HepG2 (cell line): ENCODE data around the gene CPNE5. TPM values are rescaled to one million over a fixed set of nuclear protein-coding genes. Genes with fewer than 3 reads are reported as not detected.

ENCODE experiments used
- PTBP1 ChIP-seq: fragments of 200-400 bp; formaldehyde crosslinking; IDR thresholded peaks from 2 replicates; pipeline ENCODE4 v1.6.1; 2018; ENCODE audit warnings: low read length, low read depth; ENCODE audit not compliant: poor library complexity, severe bottlenecking
- SCMH1 ChIP-seq: sonication (generic); formaldehyde crosslinking; IDR thresholded peaks from 2 replicates; pipeline ENCODE4 v1.9.0; 2021; ENCODE audit warnings: missing genetic modification reagents, mild to moderate bottlenecking, borderline replicate concordance
- SMARCC2 ChIP-seq: fragments of 450-650 bp; IDR thresholded peaks from 2 replicates; pipeline ENCODE4 v1.6.1; 2017; ENCODE audit warnings: antibody characterized with exemption, mild to moderate bottlenecking
- ZNF619 ChIP-seq: sonication (generic); formaldehyde crosslinking; IDR thresholded peaks from 2 replicates; pipeline ENCODE4 v1.4.0; 2020; ENCODE audit warnings: mild to moderate bottlenecking, missing genetic modification reagents
- polyA plus RNA-seq, 8 experiments: library from polyadenylated mRNA; depleted of rRNA in 3 of 8; stranded (reverse) in 7 of 8; unstranded in 1 of 8; fragments of >200 nt; fragmentation: Illumina TruSeq in 4 of 8; extraction: Trizol in 4 of 8; gene quantifications; 2 replicates each; pipeline versions ENCODE4 v1.2.1 to v1.2.3, GENCODE V29; 2011 to 2016; ENCODE audit warnings: low read depth in 4 of 8, missing spikeins in 1 of 8, mixed read lengths in 1 of 8; ENCODE audit not compliant: insufficient read depth in 1 of 8
- total RNA-seq, 5 experiments: library from RNA; depleted of rRNA; stranded (reverse); fragments of >200 nt; fragmentation: Illumina TruSeq; extraction: Trizol; gene quantifications; 2 replicates each; pipeline ENCODE4 v1.2.3, GENCODE V29; 2016; ENCODE audit warnings: low read depth in 1 of 5
- TF ChIP-seq, protein P1 (sequence below): sonication (generic); formaldehyde crosslinking; IDR thresholded peaks from 2 replicates; pipeline ENCODE4 v1.9.0; 2021; ENCODE audit warnings: mild to moderate bottlenecking, missing genetic modification reagents

Gene CPNE5
- total and polyA plus RNA-seq, 2 of the 13 experiments (the other 11 are each of a cell fraction or from before 2014, with no cell fraction given) = 0.16 TPM; not detected in 1

DNA sequence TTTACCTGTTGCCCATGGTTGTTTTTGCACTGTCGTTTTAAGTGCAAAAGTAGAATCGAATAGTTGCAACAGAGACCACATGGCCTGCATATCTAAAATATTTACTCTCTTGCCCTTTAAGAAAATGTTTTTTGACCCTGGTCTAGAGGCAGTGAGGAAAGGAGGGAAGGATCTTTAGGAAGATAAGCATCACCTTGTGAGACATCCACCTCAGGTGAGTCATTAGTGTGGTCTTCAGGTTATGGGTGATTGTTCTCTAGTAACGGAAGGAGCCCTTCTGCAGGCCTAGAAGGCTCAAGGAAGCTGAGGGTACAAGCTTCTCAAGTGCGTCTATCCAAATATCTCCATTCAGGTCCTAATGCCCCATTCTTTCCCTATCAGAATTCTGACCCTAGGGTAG, 148.2 kb downstream of the CPNE5 start (continued):
- TF ChIP-seq, protein P1, sequence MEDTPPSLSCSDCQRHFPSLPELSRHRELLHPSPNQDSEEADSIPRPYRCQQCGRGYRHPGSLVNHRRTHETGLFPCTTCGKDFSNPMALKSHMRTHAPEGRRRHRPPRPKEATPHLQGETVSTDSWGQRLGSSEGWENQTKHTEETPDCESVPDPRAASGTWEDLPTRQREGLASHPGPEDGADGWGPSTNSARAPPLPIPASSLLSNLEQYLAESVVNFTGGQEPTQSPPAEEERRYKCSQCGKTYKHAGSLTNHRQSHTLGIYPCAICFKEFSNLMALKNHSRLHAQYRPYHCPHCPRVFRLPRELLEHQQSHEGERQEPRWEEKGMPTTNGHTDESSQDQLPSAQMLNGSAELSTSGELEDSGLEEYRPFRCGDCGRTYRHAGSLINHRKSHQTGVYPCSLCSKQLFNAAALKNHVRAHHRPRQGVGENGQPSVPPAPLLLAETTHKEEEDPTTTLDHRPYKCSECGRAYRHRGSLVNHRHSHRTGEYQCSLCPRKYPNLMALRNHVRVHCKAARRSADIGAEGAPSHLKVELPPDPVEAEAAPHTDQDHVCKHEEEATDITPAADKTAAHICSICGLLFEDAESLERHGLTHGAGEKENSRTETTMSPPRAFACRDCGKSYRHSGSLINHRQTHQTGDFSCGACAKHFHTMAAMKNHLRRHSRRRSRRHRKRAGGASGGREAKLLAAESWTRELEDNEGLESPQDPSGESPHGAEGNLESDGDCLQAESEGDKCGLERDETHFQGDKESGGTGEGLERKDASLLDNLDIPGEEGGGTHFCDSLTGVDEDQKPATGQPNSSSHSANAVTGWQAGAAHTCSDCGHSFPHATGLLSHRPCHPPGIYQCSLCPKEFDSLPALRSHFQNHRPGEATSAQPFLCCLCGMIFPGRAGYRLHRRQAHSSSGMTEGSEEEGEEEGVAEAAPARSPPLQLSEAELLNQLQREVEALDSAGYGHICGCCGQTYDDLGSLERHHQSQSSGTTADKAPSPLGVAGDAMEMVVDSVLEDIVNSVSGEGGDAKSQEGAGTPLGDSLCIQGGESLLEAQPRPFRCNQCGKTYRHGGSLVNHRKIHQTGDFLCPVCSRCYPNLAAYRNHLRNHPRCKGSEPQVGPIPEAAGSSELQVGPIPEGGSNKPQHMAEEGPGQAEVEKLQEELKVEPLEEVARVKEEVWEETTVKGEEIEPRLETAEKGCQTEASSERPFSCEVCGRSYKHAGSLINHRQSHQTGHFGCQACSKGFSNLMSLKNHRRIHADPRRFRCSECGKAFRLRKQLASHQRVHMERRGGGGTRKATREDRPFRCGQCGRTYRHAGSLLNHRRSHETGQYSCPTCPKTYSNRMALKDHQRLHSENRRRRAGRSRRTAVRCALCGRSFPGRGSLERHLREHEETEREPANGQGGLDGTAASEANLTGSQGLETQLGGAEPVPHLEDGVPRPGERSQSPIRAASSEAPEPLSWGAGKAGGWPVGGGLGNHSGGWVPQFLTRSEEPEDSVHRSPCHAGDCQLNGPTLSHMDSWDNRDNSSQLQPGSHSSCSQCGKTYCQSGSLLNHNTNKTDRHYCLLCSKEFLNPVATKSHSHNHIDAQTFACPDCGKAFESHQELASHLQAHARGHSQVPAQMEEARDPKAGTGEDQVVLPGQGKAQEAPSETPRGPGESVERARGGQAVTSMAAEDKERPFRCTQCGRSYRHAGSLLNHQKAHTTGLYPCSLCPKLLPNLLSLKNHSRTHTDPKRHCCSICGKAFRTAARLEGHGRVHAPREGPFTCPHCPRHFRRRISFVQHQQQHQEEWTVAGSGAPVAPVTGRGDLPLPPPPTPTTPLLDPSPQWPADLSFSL (CRISPR knock-in tag) = no peak
- TF ChIP-seq SCMH1 (CRISPR knock-in tag) (no peak), PTBP1 (no peak), SMARCC2 (no peak), ZNF619 (CRISPR knock-in tag) (no peak)

Other genes starting within 250 kb of the CPNE5 start
- 684 and 1,115 TPM in 2 replicates for gene SRSF3, start 245.1 kb downstream of the CPNE5 start, total RNA-seq (2016; rRNA removed; fragmentation: Illumina TruSeq; extraction: Trizol)
- gene SRSF3, start 245.1 kb downstream of the CPNE5 start, polyA plus RNA-seq (2011; rRNA removed) = 149 and 206 TPM in 2 replicates
- gene CDKN1A, start 160.7 kb downstream of the CPNE5 start, total RNA-seq (2016; rRNA removed; fragmentation: Illumina TruSeq; extraction: Trizol) = 56.0 and 60.7 TPM in 2 replicates
- 92.1 and 131 TPM in 2 replicates for gene CDKN1A, start 160.7 kb downstream of the CPNE5 start, polyA plus RNA-seq (2011; rRNA removed)
- not detected in 2 replicates for gene RAB44, start 141.6 kb downstream of the CPNE5 start, total RNA-seq (2016; rRNA removed; fragmentation: Illumina TruSeq; extraction: Trizol)
- not detected in 2 replicates for gene RAB44, start 141.6 kb downstream of the CPNE5 start, polyA plus RNA-seq (2011; rRNA removed)
- gene PPIL1, start 35.4 kb upstream of the CPNE5 start, total RNA-seq (2016; rRNA removed; fragmentation: Illumina TruSeq; extraction: Trizol) = 144 and 202 TPM in 2 replicates
- 59.0 and 74.2 TPM in 2 replicates for gene PPIL1, start 35.4 kb upstream of the CPNE5 start, polyA plus RNA-seq (2011; rRNA removed)
- 23.9 and 32.2 TPM in 2 replicates for gene C6orf89, start 46.5 kb upstream of the CPNE5 start, total RNA-seq (2016; rRNA removed; fragmentation: Illumina TruSeq; extraction: Trizol)
- 22.1 and 26.0 TPM in 2 replicates for gene C6orf89, start 46.5 kb upstream of the CPNE5 start, polyA plus RNA-seq (2011; rRNA removed)
- not detected in 2 replicates for gene PI16, start 115.3 kb upstream of the CPNE5 start, total RNA-seq (2016; rRNA removed; fragmentation: Illumina TruSeq; extraction: Trizol)
- gene PI16, start 115.3 kb upstream of the CPNE5 start, polyA plus RNA-seq (2011; rRNA removed) = not detected in 2 replicates
- gene MTCH1, start 146.8 kb upstream of the CPNE5 start, total RNA-seq (2016; rRNA removed; fragmentation: Illumina TruSeq; extraction: Trizol) = 115 and 144 TPM in 2 replicates
- 86.2 and 96.1 TPM in 2 replicates for gene MTCH1, start 146.8 kb upstream of the CPNE5 start, polyA plus RNA-seq (2011; rRNA removed)
- gene FGD2, start 166.2 kb upstream of the CPNE5 start, total RNA-seq (2016; rRNA removed; fragmentation: Illumina TruSeq; extraction: Trizol) = not detected in 2 replicates
- gene FGD2, start 166.2 kb upstream of the CPNE5 start, polyA plus RNA-seq (2011; rRNA removed) = 0.03 TPM in 1 of 2 replicates, not detected in the other